Adrenal gland (tissue), 5 donors: ENCODE results near the gene GGPS1.

Experiments
- CTCF ChIP-seq, 6 experiments: fragments of 450-650 bp in 4 of 6; fragments of 200-600 bp in 2 of 6; sonication (generic) in 1 of 6; IDR thresholded peaks; 1 replicate in 5 of 6; 2 replicates in 1 of 6; pipeline versions ENCODE4 v1.5.1 to v1.8.0; 2016 to 2021; ENCODE audit warnings: antibody characterized with exemption in 6 of 6, mild to moderate bottlenecking in 2 of 6, moderate library complexity in 1 of 6
- POLR2A ChIP-seq, 2 donors: fragments of 450-650 bp; IDR thresholded peaks; one replicate each; pipeline ENCODE4 v1.6.1; 2017; ENCODE audit warnings: antibody characterized with exemption in 2 of 2, mild to moderate bottlenecking in 2 of 2, moderate library complexity in 1 of 2
- donor health status: DM: no; HTN: no; CAD: no.

- no peak for TF ChIP-seq POLR2A (IDR thresholded peaks at IDR 0.05)
- TF ChIP-seq CTCF (IDR thresholded peaks at IDR 0.05): no peak
Measured at GRCh38 chr1:235336903-235337302, 8.5 kb downstream of the GGPS1 start.
